ENCODE data around the gene FGF10.

DNA sequence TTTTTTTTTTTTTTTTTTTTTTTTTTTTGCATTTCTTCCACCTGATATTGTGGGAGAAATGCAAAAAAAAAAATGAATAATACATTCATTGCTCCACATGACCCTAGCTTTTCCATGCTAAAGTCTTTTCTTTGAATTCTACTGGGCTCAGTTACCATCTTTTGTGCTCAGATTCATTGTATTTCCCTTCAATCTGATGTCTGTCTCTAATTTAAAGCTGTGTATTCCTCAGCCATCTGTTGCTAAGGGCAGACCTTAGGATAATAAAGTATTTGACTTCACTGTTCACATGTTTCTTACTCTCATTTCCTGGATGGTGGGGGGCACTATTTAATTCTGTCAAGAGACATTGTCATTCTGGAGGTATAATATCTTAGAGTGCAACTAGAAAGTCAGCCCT is 123.5 kb downstream of the FGF10 start:
- TF ChIP-seq, protein P1, sequence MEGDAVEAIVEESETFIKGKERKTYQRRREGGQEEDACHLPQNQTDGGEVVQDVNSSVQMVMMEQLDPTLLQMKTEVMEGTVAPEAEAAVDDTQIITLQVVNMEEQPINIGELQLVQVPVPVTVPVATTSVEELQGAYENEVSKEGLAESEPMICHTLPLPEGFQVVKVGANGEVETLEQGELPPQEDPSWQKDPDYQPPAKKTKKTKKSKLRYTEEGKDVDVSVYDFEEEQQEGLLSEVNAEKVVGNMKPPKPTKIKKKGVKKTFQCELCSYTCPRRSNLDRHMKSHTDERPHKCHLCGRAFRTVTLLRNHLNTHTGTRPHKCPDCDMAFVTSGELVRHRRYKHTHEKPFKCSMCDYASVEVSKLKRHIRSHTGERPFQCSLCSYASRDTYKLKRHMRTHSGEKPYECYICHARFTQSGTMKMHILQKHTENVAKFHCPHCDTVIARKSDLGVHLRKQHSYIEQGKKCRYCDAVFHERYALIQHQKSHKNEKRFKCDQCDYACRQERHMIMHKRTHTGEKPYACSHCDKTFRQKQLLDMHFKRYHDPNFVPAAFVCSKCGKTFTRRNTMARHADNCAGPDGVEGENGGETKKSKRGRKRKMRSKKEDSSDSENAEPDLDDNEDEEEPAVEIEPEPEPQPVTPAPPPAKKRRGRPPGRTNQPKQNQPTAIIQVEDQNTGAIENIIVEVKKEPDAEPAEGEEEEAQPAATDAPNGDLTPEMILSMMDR (conservative IDR thresholded peaks at IDR 0.05; ENCODE audit: low read depth, low read length), result no peak
- no peak for TF ChIP-seq EZH2phosphoT487 (IDR thresholded peaks at IDR 0.05; ENCODE audit: borderline replicate concordance, low read length)

Measured in PC-3 (cell line).